GM12878 (cell line): ENCODE results near the gene FBLN1. TPM values are rescaled to one million over a fixed set of nuclear protein-coding genes. Genes with fewer than 3 reads are reported as not detected.
A peak's percentile ranks its signal among the peaks of the same experiment; 100 is the strongest.

ENCODE experiments used
- ATAC-seq: fragments of 200-7000 bp; cut with Tn5 transposase; 3 replicates; pipeline ENCODE4 v1.9.1; 2020; ENCODE audit warnings: mild to moderate bottlenecking, moderate library complexity
- BruUV-seq: library from RNA; stranded (reverse); fragments of 400-500 nt; replicated peaks from 2 replicates; lab custom pipeline; 2021; lab: Mats Ljungman, UMichigan
- CTCF ChIA-PET: fragments of 300-600 bp; sonication (Branson Sonifier 250); formaldehyde crosslinking; extraction: SDS; loops from one replicate; lab custom pipeline; 2021; ENCODE audit warnings: inconsistent platforms; lab: Yijun Ruan, JAX
- POLR2A ChIA-PET: fragments of 350-600 bp; formaldehyde crosslinking; extraction: SDS; loops from one replicate; lab custom pipeline; 2021; ENCODE audit warnings: inconsistent platforms; lab: Charles Lee
- RAD21 ChIA-PET: fragments of 300-600 bp; sonication (Branson Sonifier 250); formaldehyde crosslinking; loops from one replicate; lab custom pipeline; 2023; ENCODE audit warnings: antibody characterized with exemption; ENCODE audit not compliant: unreplicated experiment; lab: Charles Lee
- SMC1A ChIA-PET: fragments of 300-600 bp; sonication (Branson Sonifier 250); formaldehyde crosslinking; loops from one replicate; lab custom pipeline; 2023; ENCODE audit not compliant: unreplicated experiment, uncharacterized antibody; lab: Charles Lee
- DNase-seq: peaks from one replicate; pipeline ENCODE4 v3.0.0-alpha.2; 2011; ENCODE audit warnings: low read depth, low spot score
- FAIRE-seq: peaks from 3 replicates; lab custom pipeline; 2011; peaks lifted over from hg19 to GRCh38; lab: Jason Lieb, UNC
- H2AFZ ChIP-seq: 2 replicates; pipeline ENCODE4 v1.6.0; 2011; ENCODE audit warnings: low read depth, low read length, control low read depth; ENCODE audit not compliant: control insufficient read depth
- H3K27ac ChIP-seq: 2 replicates; pipeline ENCODE4 v1.5.1; 2011; ENCODE audit warnings: control low read depth; ENCODE audit not compliant: control insufficient read depth, insufficient read depth
- H3K27me3 ChIP-seq, 2 experiments: replicated peaks in 1 of 2; 2 replicates each; pipeline versions ENCODE4 v1.6.0 to v1.6.1; 2011; ENCODE audit warnings: low read length in 1 of 2; ENCODE audit not compliant: control insufficient read depth in 2 of 2, insufficient read depth in 2 of 2
- H3K36me3 ChIP-seq, 2 experiments: 2 replicates each; pipeline ENCODE4 v1.5.1; 2011; ENCODE audit warnings: low read length in 1 of 2; ENCODE audit not compliant: control insufficient read depth in 2 of 2, insufficient read depth in 2 of 2
- H3K4me1 ChIP-seq: 2 replicates; pipeline ENCODE4 v1.6.1; 2011; ENCODE audit warnings: mild to moderate bottlenecking, low read length, moderate library complexity, mixed read lengths; ENCODE audit not compliant: control insufficient read depth, insufficient read depth
- H3K4me2 ChIP-seq: 2 replicates; pipeline ENCODE4 v1.6.0; 2011; ENCODE audit warnings: control low read depth; ENCODE audit not compliant: control insufficient read depth, insufficient read depth
- H3K4me3 ChIP-seq: fragments of 200-600 bp; sonication (generic); 2 replicates; pipeline ENCODE4 v1.5.1; 2016
- H3K79me2 ChIP-seq: 2 replicates; pipeline ENCODE4 v1.6.0; 2011; ENCODE audit warnings: low read length; ENCODE audit not compliant: control insufficient read depth, insufficient read depth
- H3K9ac ChIP-seq: 2 replicates; pipeline ENCODE4 v1.8.0; 2011; ENCODE audit warnings: low read length, control low read depth, mixed read lengths; ENCODE audit not compliant: control insufficient read depth, insufficient read depth
- H3K9me3 ChIP-seq: replicated peaks from 3 replicates; pipeline ENCODE4 v1.5.1; 2011; ENCODE audit warnings: mild to moderate bottlenecking, low read length; ENCODE audit not compliant: control insufficient read depth, insufficient read depth
- H4K20me1 ChIP-seq: 2 replicates; pipeline ENCODE4 v1.6.0; 2011; ENCODE audit not compliant: control insufficient read depth, insufficient read depth
- BACH1 ChIP-seq: fragments of 450-650 bp; IDR thresholded peaks from 2 replicates; pipeline ENCODE4 v1.6.1; 2017; ENCODE audit warnings: mild to moderate bottlenecking, borderline replicate concordance
- JUND ChIP-seq: IDR thresholded peaks from 2 replicates; pipeline ENCODE4 v1.6.1; 2012; ENCODE audit warnings: low read depth, mild to moderate bottlenecking, low read length, improper control_type of control experiment, moderate library complexity
- MEF2A ChIP-seq: IDR thresholded peaks from 2 replicates; pipeline ENCODE4 v1.6.1; 2011; ENCODE audit warnings: low read depth, mild to moderate bottlenecking, low read length, moderate library complexity; ENCODE audit not compliant: insufficient read depth
- MLLT1 ChIP-seq: fragments of 450-650 bp; IDR thresholded peaks from 2 replicates; pipeline ENCODE4 v1.6.1; 2016; ENCODE audit warnings: mild to moderate bottlenecking
- TCF12 ChIP-seq: IDR thresholded peaks from 2 replicates; pipeline ENCODE4 v1.6.1; 2011; ENCODE audit warnings: low read depth, mild to moderate bottlenecking, low read length
- ZNF217 ChIP-seq: fragments of 450-650 bp; IDR thresholded peaks from 2 replicates; pipeline ENCODE4 v1.6.1; 2017; ENCODE audit warnings: antibody characterized with exemption, mild to moderate bottlenecking
- ZNF274 ChIP-seq: IDR thresholded peaks from one replicate; pipeline ENCODE4 v1.8.0; 2011; ENCODE audit not compliant: insufficient read length, insufficient read depth
- WGBS: methylation state at CpG from one replicate; pipeline ENCODE4 v1.1.6; 2016; ENCODE audit warnings: low lambda C conversion rate; ENCODE audit not compliant: insufficient replicate concordance, insufficient coverage; ENCODE audit errors: missing lambda C conversion rate; 5-methylcytosine and 5-hydroxymethylcytosine counted together
- in situ Hi-C: fragments of 300-500 bp; cut with MboI; formaldehyde crosslinking; loops from 9 replicates; pipeline ENCODE4 v1.14.3; 2018; ENCODE audit warnings: mixed read lengths
- intact Hi-C: fragments of 100-400 bp; cut with micrococcal nuclease; formaldehyde crosslinking; loops from one replicate; pipeline ENCODE4 v1.14.2; 2022; ENCODE audit not compliant: unreplicated experiment
- polyA plus RNA-seq, 11 experiments: library from polyadenylated mRNA; depleted of rRNA in 4 of 11; unstranded in 6 of 11; stranded (reverse) in 5 of 11; fragments of >200 nt; fragmentation: Nextera tagmentation in 4 of 11; fragmentation: Illumina TruSeq in 1 of 11; extraction: Ambion mirVana in 4 of 11; extraction: Trizol in 1 of 11; gene quantifications; 1 replicate in 1 of 11; 2 replicates in 10 of 11; pipeline versions ENCODE4 v1.2.1 to v1.2.3, GENCODE V29; 2011 to 2016; ENCODE audit warnings: inconsistent platforms in 2 of 11, missing spikeins in 2 of 11, low read depth in 1 of 11
- total RNA-seq, 4 experiments: library from RNA; depleted of rRNA in 3 of 4; stranded (reverse); fragments of >200 nt in 3 of 4; fragmentation: Illumina TruSeq in 1 of 4; extraction: Trizol in 1 of 4; gene quantifications; 2 replicates each; pipeline versions ENCODE4 v1.2.1 to v1.2.3, GENCODE V29; 2013 to 2021

FBLN1 gene
- total and polyA plus RNA-seq, 10 of the 15 experiments (the other 5 are each of a cell fraction or from before 2014, with no cell fraction given), result 0.20 to 0.51 TPM; not detected in 8

GRCh38 chr22:45638197-45638596 is 135.5 kb downstream of the FBLN1 start (continued):
- TF ChIP-seq JUND, result no peak
- TF ChIP-seq TCF12, result no peak
- TF ChIP-seq ZNF217, result no peak
- TF ChIP-seq BACH1, result no peak

GRCh38 chr22:45638834-45639746 is 136.4 kb downstream of the FBLN1 start:
- BruUV-seq, result no TSS peak
- Histone ChIP-seq H3K4me3 (no peak overlapping the region), H3K4me1 (peaks cover 5% of the 10 kb centered on the region; the same call in 1 of the 2 replicates), H3K4me2 (no peak overlapping the region), H3K79me2 (no peaks in the 10 kb centered on the region), H3K36me3 (no peaks in the 10 kb centered on the region), H3K9ac (no peak overlapping the region), H3K9me3 (no peaks in the 10 kb centered on the region), H3K27ac (no peak overlapping the region), H2AFZ (peak overlapping the region; percentile 29), H4K20me1 (no peaks in the 10 kb centered on the region), H3K27me3 (peaks cover 3% of the 10 kb centered on the region in 2 experiments; a peak in 3 of 4 replicates)
- DNase-seq (no peak), ATAC-seq (no peak), FAIRE-seq (no peak)
- SMC1A ChIA-PET, result no interaction called here
- TF ChIP-seq MLLT1 (no peak), MEF2A (no peak), ZNF274 (no peak)
- POLR2A ChIA-PET, result no interaction called here
- CTCF ChIA-PET, result interaction anchor here (1.0 kb wide), 1 partner anchor 8 kb away, joined by 3 read pairs; no protein-coding TSS in a partner anchor
- RAD21 ChIA-PET, result no interaction called here
- in situ Hi-C loops, result no loop called here
- 36% methylated on average over 21 of the region's 21 CpGs for WGBS
- intact Hi-C loops, result no loop called here
